Heart left ventricle (tissue), 13 donors: ENCODE results near the gene CPA1.

Source experiments
- POLR2A ChIP-seq, 2 donors: fragments of 450-650 bp; IDR thresholded peaks; one replicate each; pipeline ENCODE4 v1.6.1; 2017; ENCODE audit warnings: antibody characterized with exemption in 2 of 2, mild to moderate bottlenecking in 2 of 2, moderate library complexity in 2 of 2
- TF ChIP-seq, protein P1 (sequence below), 12 donors: fragments of 200-600 bp; sonication (generic) in 4 of 12; IDR thresholded peaks; one replicate each; pipeline versions ENCODE4 v1.5.0 to v1.8.0; 2018 to 2022; ENCODE audit warnings: antibody characterized with exemption in 12 of 12, mild to moderate bottlenecking in 5 of 12
- donor health status: ischemic (EF 13 %, LVEDD 7.1; RV severe dilation, severe dysfunction).
- donor health status: DM: no; HTN: yes; CAD: no.
- donor health status: DM: no; HTN: no; CAD: no.
- donor health status: ischemic (EF 25% LVEDD 6.9; RV normal size, moderate dysfunction).
- donor health status: ischemic (EF 25% LVEDD 5.7; RV mildly dilated, moderate dysfunction).
- donor health status: ischemic (EF 35%, LVEDD 5.7; RV mildly dilated, moderate dysfunction).
- donor health status: nonischemic (EF 11% LVEDD 7.7; RV severe dilation, severe dysfunction).
- donor health status: DM: yes; HTN: yes; CAD: no.
- donor health status: PGD.
- donor health status: ischemic (EF 29% LVEDD 5.4; RV normal size, mild dysfunction).
- donor health status: nonischemic (EF 23%, LVEDD 6.1; RV moderate dilation, normal function).

DNA sequence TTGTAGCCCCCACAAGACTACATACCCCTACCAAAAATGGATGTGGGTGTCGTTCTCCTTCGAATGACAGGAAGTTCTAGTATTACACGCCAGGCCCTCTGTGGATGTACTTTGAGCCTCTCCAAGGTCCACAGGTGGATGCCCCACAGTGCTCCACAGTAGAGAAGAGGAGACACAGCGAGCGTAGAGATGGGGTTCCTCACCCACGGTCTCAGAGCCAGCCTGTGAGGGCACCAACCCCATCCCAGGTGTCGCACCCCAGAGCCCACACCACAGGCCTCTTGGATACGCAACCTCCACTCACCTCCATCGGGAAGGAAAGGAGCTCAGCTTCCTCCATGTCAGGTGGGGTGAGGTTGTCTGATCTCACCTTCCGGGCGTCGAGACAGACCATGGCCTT is 33.4 kb upstream of the CPA1 start:
- TF ChIP-seq, protein P1, sequence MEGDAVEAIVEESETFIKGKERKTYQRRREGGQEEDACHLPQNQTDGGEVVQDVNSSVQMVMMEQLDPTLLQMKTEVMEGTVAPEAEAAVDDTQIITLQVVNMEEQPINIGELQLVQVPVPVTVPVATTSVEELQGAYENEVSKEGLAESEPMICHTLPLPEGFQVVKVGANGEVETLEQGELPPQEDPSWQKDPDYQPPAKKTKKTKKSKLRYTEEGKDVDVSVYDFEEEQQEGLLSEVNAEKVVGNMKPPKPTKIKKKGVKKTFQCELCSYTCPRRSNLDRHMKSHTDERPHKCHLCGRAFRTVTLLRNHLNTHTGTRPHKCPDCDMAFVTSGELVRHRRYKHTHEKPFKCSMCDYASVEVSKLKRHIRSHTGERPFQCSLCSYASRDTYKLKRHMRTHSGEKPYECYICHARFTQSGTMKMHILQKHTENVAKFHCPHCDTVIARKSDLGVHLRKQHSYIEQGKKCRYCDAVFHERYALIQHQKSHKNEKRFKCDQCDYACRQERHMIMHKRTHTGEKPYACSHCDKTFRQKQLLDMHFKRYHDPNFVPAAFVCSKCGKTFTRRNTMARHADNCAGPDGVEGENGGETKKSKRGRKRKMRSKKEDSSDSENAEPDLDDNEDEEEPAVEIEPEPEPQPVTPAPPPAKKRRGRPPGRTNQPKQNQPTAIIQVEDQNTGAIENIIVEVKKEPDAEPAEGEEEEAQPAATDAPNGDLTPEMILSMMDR (IDR thresholded peaks at IDR 0.05) = no peak
- TF ChIP-seq POLR2A (IDR thresholded peaks at IDR 0.05) = no peak
